GM12878 (cell line): ENCODE results near the gene GSX1. TPM values are rescaled to one million over a fixed set of nuclear protein-coding genes. Genes with fewer than 3 reads are reported as not detected.

Experiments
- ATAC-seq: fragments of 200-7000 bp; cut with Tn5 transposase; 3 replicates; pipeline ENCODE4 v1.9.1; 2020; ENCODE audit warnings: mild to moderate bottlenecking, moderate library complexity
- BruUV-seq: library from RNA; stranded (reverse); fragments of 400-500 nt; replicated peaks from 2 replicates; lab custom pipeline; 2021; lab: Mats Ljungman, UMichigan
- CTCF ChIA-PET: fragments of 300-600 bp; sonication (Branson Sonifier 250); formaldehyde crosslinking; extraction: SDS; loops from one replicate; lab custom pipeline; 2021; ENCODE audit warnings: inconsistent platforms; lab: Yijun Ruan, JAX
- POLR2A ChIA-PET: fragments of 350-600 bp; formaldehyde crosslinking; extraction: SDS; loops from one replicate; lab custom pipeline; 2021; ENCODE audit warnings: inconsistent platforms; lab: Charles Lee
- RAD21 ChIA-PET: fragments of 300-600 bp; sonication (Branson Sonifier 250); formaldehyde crosslinking; loops from one replicate; lab custom pipeline; 2023; ENCODE audit warnings: antibody characterized with exemption; ENCODE audit not compliant: unreplicated experiment; lab: Charles Lee
- SMC1A ChIA-PET: fragments of 300-600 bp; sonication (Branson Sonifier 250); formaldehyde crosslinking; loops from one replicate; lab custom pipeline; 2023; ENCODE audit not compliant: unreplicated experiment, uncharacterized antibody; lab: Charles Lee
- DNase-seq: peaks from one replicate; pipeline ENCODE4 v3.0.0-alpha.2; 2011; ENCODE audit warnings: low read depth, low spot score
- FAIRE-seq: peaks from 3 replicates; lab custom pipeline; 2011; peaks lifted over from hg19 to GRCh38; lab: Jason Lieb, UNC
- H2AFZ ChIP-seq: 2 replicates; pipeline ENCODE4 v1.6.0; 2011; ENCODE audit warnings: low read depth, low read length, control low read depth; ENCODE audit not compliant: control insufficient read depth
- H3K27ac ChIP-seq: 2 replicates; pipeline ENCODE4 v1.5.1; 2011; ENCODE audit warnings: control low read depth; ENCODE audit not compliant: control insufficient read depth, insufficient read depth
- H3K27me3 ChIP-seq, 2 experiments: replicated peaks in 1 of 2; 2 replicates each; pipeline versions ENCODE4 v1.6.0 to v1.6.1; 2011; ENCODE audit warnings: low read length in 1 of 2; ENCODE audit not compliant: control insufficient read depth in 2 of 2, insufficient read depth in 2 of 2
- H3K36me3 ChIP-seq, 2 experiments: 2 replicates each; pipeline ENCODE4 v1.5.1; 2011; ENCODE audit warnings: low read length in 1 of 2; ENCODE audit not compliant: control insufficient read depth in 2 of 2, insufficient read depth in 2 of 2
- H3K4me1 ChIP-seq: 2 replicates; pipeline ENCODE4 v1.6.1; 2011; ENCODE audit warnings: mild to moderate bottlenecking, low read length, moderate library complexity, mixed read lengths; ENCODE audit not compliant: control insufficient read depth, insufficient read depth
- H3K4me2 ChIP-seq: 2 replicates; pipeline ENCODE4 v1.6.0; 2011; ENCODE audit warnings: control low read depth; ENCODE audit not compliant: control insufficient read depth, insufficient read depth
- H3K4me3 ChIP-seq: fragments of 200-600 bp; sonication (generic); 2 replicates; pipeline ENCODE4 v1.5.1; 2016
- H3K79me2 ChIP-seq: 2 replicates; pipeline ENCODE4 v1.6.0; 2011; ENCODE audit warnings: low read length; ENCODE audit not compliant: control insufficient read depth, insufficient read depth
- H3K9ac ChIP-seq: 2 replicates; pipeline ENCODE4 v1.8.0; 2011; ENCODE audit warnings: low read length, control low read depth, mixed read lengths; ENCODE audit not compliant: control insufficient read depth, insufficient read depth
- H3K9me3 ChIP-seq: replicated peaks from 3 replicates; pipeline ENCODE4 v1.5.1; 2011; ENCODE audit warnings: mild to moderate bottlenecking, low read length; ENCODE audit not compliant: control insufficient read depth, insufficient read depth
- H4K20me1 ChIP-seq: 2 replicates; pipeline ENCODE4 v1.6.0; 2011; ENCODE audit not compliant: control insufficient read depth, insufficient read depth
- GABPA ChIP-seq: IDR thresholded peaks from 2 replicates; pipeline ENCODE4 v1.6.1; 2014; ENCODE audit warnings: antibody characterized with exemption, low read depth, mild to moderate bottlenecking, inconsistent platforms
- GATAD2B ChIP-seq: fragments of 450-650 bp; conservative IDR thresholded peaks from 2 replicates; pipeline ENCODE4 v1.6.1; 2017; ENCODE audit warnings: low read depth, mild to moderate bottlenecking, moderate library complexity
- HCFC1 ChIP-seq: fragments of 150-350 bp; IDR thresholded peaks from 2 replicates; pipeline ENCODE4 v1.6.1; 2014; ENCODE audit warnings: low read length
- IKZF2 ChIP-seq, 2 experiments: fragments of 450-650 bp; IDR thresholded peaks; 2 replicates each; pipeline ENCODE4 v1.6.1; 2017; ENCODE audit warnings: mild to moderate bottlenecking in 2 of 2, moderate library complexity in 2 of 2
- IRF4 ChIP-seq: IDR thresholded peaks from 2 replicates; pipeline ENCODE4 v1.6.1; 2011; ENCODE audit warnings: low read depth, low read length
- KAT2A ChIP-seq: conservative IDR thresholded peaks from 2 replicates; pipeline ENCODE4 v1.6.1; 2011; ENCODE audit warnings: low read depth, low read length; ENCODE audit not compliant: control insufficient read depth
- NFYA ChIP-seq: IDR thresholded peaks from 2 replicates; pipeline ENCODE4 v1.6.1; 2011; ENCODE audit warnings: low read depth, mild to moderate bottlenecking, low read length, improper control_type of control experiment, borderline replicate concordance
- NFYB ChIP-seq: IDR thresholded peaks from 2 replicates; pipeline ENCODE4 v1.6.1; 2011; ENCODE audit warnings: low read depth, mild to moderate bottlenecking, low read length, improper control_type of control experiment, moderate library complexity; ENCODE audit not compliant: insufficient read depth
- SPI1 ChIP-seq: IDR thresholded peaks from 2 replicates; pipeline ENCODE4 v1.6.1; 2011; ENCODE audit warnings: low read depth, mild to moderate bottlenecking, low read length, moderate library complexity, borderline replicate concordance; ENCODE audit not compliant: insufficient read depth
- SREBF1 ChIP-seq: IDR thresholded peaks from 2 replicates; pipeline ENCODE4 v1.6.1; 2012; ENCODE audit warnings: mild to moderate bottlenecking, low read length
- SREBF2 ChIP-seq: IDR thresholded peaks from 2 replicates; pipeline ENCODE4 v1.6.1; 2012; ENCODE audit warnings: mild to moderate bottlenecking, low read length
- SRF ChIP-seq, 2 experiments: IDR thresholded peaks; 2 replicates each; pipeline ENCODE4 v1.6.1; 2011; ENCODE audit warnings: low read depth in 2 of 2, low read length in 2 of 2, mild to moderate bottlenecking in 1 of 2, moderate library complexity in 1 of 2
- WRNIP1 ChIP-seq: IDR thresholded peaks from 2 replicates; pipeline ENCODE4 v1.6.1; 2011; ENCODE audit warnings: low read depth, low read length, improper control_type of control experiment, borderline replicate concordance
- YY1 ChIP-seq: IDR thresholded peaks from 2 replicates; pipeline ENCODE4 v1.6.1; 2011; ENCODE audit warnings: low read depth, mild to moderate bottlenecking, low read length
- WGBS: methylation state at CpG from one replicate; pipeline ENCODE4 v1.1.6; 2016; ENCODE audit warnings: low lambda C conversion rate; ENCODE audit not compliant: insufficient replicate concordance, insufficient coverage; ENCODE audit errors: missing lambda C conversion rate; 5-methylcytosine and 5-hydroxymethylcytosine counted together
- in situ Hi-C: fragments of 300-500 bp; cut with MboI; formaldehyde crosslinking; loops from 9 replicates; pipeline ENCODE4 v1.14.3; 2018; ENCODE audit warnings: mixed read lengths
- intact Hi-C: fragments of 100-400 bp; cut with micrococcal nuclease; formaldehyde crosslinking; loops from one replicate; pipeline ENCODE4 v1.14.2; 2022; ENCODE audit not compliant: unreplicated experiment
- polyA plus RNA-seq, 11 experiments: library from polyadenylated mRNA; depleted of rRNA in 4 of 11; unstranded in 6 of 11; stranded (reverse) in 5 of 11; fragments of >200 nt; fragmentation: Nextera tagmentation in 4 of 11; fragmentation: Illumina TruSeq in 1 of 11; extraction: Ambion mirVana in 4 of 11; extraction: Trizol in 1 of 11; gene quantifications; 1 replicate in 1 of 11; 2 replicates in 10 of 11; pipeline versions ENCODE4 v1.2.1 to v1.2.3, GENCODE V29; 2011 to 2016; ENCODE audit warnings: inconsistent platforms in 2 of 11, missing spikeins in 2 of 11, low read depth in 1 of 11
- total RNA-seq, 4 experiments: library from RNA; depleted of rRNA in 3 of 4; stranded (reverse); fragments of >200 nt in 3 of 4; fragmentation: Illumina TruSeq in 1 of 4; extraction: Trizol in 1 of 4; gene quantifications; 2 replicates each; pipeline versions ENCODE4 v1.2.1 to v1.2.3, GENCODE V29; 2013 to 2021

Gene GSX1
- total and polyA plus RNA-seq, 10 of the 15 experiments (the other 5 are each of a cell fraction or from before 2014, with no cell fraction given): not detected

- TF ChIP-seq NFYB: no peak
These were observed 29.3 kb downstream of the GSX1 start (continued) for GRCh38 chr13:27821566-27821965.

- H4K20me1 ChIP-seq: no peaks in the 10 kb centered on the region; the same call in 1 of the 2 replicates
- intact Hi-C loops (no loop called here), in situ Hi-C loops (no loop called here)
- peaks cover 2% of the 10 kb centered on the region in 2 experiments; a peak in 2 of 4 replicates for H3K27me3 ChIP-seq
- ATAC-seq (no peak), FAIRE-seq (no peak), DNase-seq (no peak)
- ChIA-PET SMC1A (interaction anchor here (0.7 to 1.5 kb wide), 5 partner anchors 51 to 460 kb away, joined by 3 to 5 read pairs (median 4); no protein-coding TSS in a partner anchor), RAD21 (interaction anchor here (0.9 to 1.3 kb wide), 2 partner anchors 162 to 461 kb away, joined by 3 to 7 read pairs; no protein-coding TSS in a partner anchor), POLR2A (no interaction called here), CTCF (interaction anchor here (0.7 to 2.4 kb wide), 7 partner anchors 50 to 462 kb away, joined by 3 to 7 read pairs (median 3); no protein-coding TSS in a partner anchor)
- no peak overlapping the region for H3K4me2 ChIP-seq
- 22% methylated on average over 17 of the region's 17 CpGs for WGBS
- no peak overlapping the region for H3K9ac ChIP-seq
- H3K4me1 ChIP-seq: no peaks in the 10 kb centered on the region
- H3K27ac ChIP-seq: no peak overlapping the region
- H3K36me3 ChIP-seq: no peaks in the 10 kb centered on the region
- no peak for TF ChIP-seq HCFC1
- no peak for TF ChIP-seq GATAD2B
- no peak for TF ChIP-seq SREBF1
- TF ChIP-seq IRF4: no peak
- no peak for TF ChIP-seq GABPA
- TF ChIP-seq IKZF2 (IDR thresholded peaks at IDR 0.05): no peak
- TF ChIP-seq SREBF2: no peak
- TF ChIP-seq KAT2A: no peak
- TF ChIP-seq WRNIP1: no peak
- no peak for TF ChIP-seq NFYA
- TF ChIP-seq SPI1: no peak
- no peak for TF ChIP-seq SRF (IDR thresholded peaks at IDR 0.05; ENCODE audit: low read depth in 2 of 2, low read length in 2 of 2)
- no peak for TF ChIP-seq YY1
- no peaks in the 10 kb centered on the region for H3K79me2 ChIP-seq
- BruUV-seq: no TSS peak
- H3K4me3 ChIP-seq: no peak overlapping the region
- H3K9me3 ChIP-seq: no peaks in the 10 kb centered on the region
- H2AFZ ChIP-seq: no peak overlapping the region
These were observed 30.1 kb downstream of the GSX1 start for GRCh38 chr13:27822258-27822872.
